Ovary (tissue), 9 donors: ENCODE measurements around the gene ARG1. TPM values are rescaled to one million over a fixed set of nuclear protein-coding genes. Genes with fewer than 3 reads are reported as not detected.

Source experiments
- DNase-seq, 5 donors: peaks; one replicate each; pipeline ENCODE4 v3.0.0-alpha.2; 2019 to 2020
- H3K27ac ChIP-seq, 2 donors: fragments of 200-600 bp; one replicate each; pipeline versions ENCODE4 v1.5.1 to v1.8.0; 2019 to 2022
- H3K27me3 ChIP-seq: fragments of 200-600 bp; one replicate; pipeline ENCODE4 v1.8.0; 2022
- H3K36me3 ChIP-seq: fragments of 200-600 bp; sonication (generic); one replicate; pipeline ENCODE4 v1.5.1; 2019
- H3K4me1 ChIP-seq: one replicate; pipeline ENCODE4 v1.8.1; 2013; ENCODE audit warnings: mild to moderate bottlenecking, moderate library complexity; ENCODE audit not compliant: insufficient read depth
- H3K4me3 ChIP-seq: fragments of 200-600 bp; sonication (generic); one replicate; pipeline ENCODE4 v1.5.1; 2017
- H3K9me3 ChIP-seq, 2 donors: fragments of 200-600 bp in 1 of 2; sonication (generic) in 1 of 2; one replicate each; pipeline versions ENCODE4 v1.5.1 to v1.8.1; 2013 to 2019; ENCODE audit warnings: mild to moderate bottlenecking in 1 of 2, moderate library complexity in 1 of 2
- EP300 ChIP-seq: sonication (generic); formaldehyde crosslinking; IDR thresholded peaks from one replicate; pipeline ENCODE4 v1.6.1; 2017; ENCODE audit warnings: antibody characterized with exemption
- POLR2A ChIP-seq: fragments of 450-650 bp; IDR thresholded peaks from one replicate; pipeline ENCODE4 v1.6.1; 2017; ENCODE audit warnings: antibody characterized with exemption, mild to moderate bottlenecking, moderate library complexity
- WGBS, 3 donors: extraction: QIAGEN DNeasy Blood & Tissue Kit in 1 of 3; methylation state at CpG; one replicate each; pipeline versions ENCODE4 v1.1.5 to v1.1.7; 2013 to 2017; 5-methylcytosine and 5-hydroxymethylcytosine counted together
- intact Hi-C, 4 donors: fragments of 100-400 bp; cut with DNase I; formaldehyde crosslinking; loops; one replicate each; pipeline versions ENCODE4 v1.11.0 to v1.15.1; 2022 to 2023
- polyA plus RNA-seq, 2 donors: library from polyadenylated mRNA; stranded (reverse); fragments of 200-250 nt in 1 of 2; fragments of 350-450 nt in 1 of 2; fragmentation: Illumina TruSeq in 1 of 2; extraction: RNeasy Lipid Tissue Mini Kit (QIAGEN cat#74804) in 1 of 2; gene quantifications; one replicate each; pipeline ENCODE4 v1.2.3, GENCODE V29; 2013 to 2014
- total RNA-seq, 7 donors: library from RNA; depleted of rRNA in 2 of 7; stranded (reverse); fragments of >200 nt in 2 of 7; fragmentation: NEBNext Ultra II Directional in 3 of 7; extraction: Animal tissue kit (Norgen Biotek cat#: 25700) in 3 of 7; gene quantifications; one replicate each; pipeline versions ENCODE4 v1.1.0 to v1.2.4, GENCODE V29; 2016 to 2023
- TF ChIP-seq, protein P1 (sequence below), 3 donors: fragments of 450-650 bp in 2 of 3; fragments of 200-600 bp in 1 of 3; IDR thresholded peaks; one replicate each; pipeline versions ENCODE4 v1.5.1 to v1.8.0; 2016 to 2022; ENCODE audit warnings: antibody characterized with exemption in 3 of 3, mild to moderate bottlenecking in 1 of 3
- donor health status: DM: no; HTN: no; CAD: no; lungs with moderate emphysema.
- donor health status: DM: no; HTN: no; CAD: no.
- donor health status: Bipolar disorder and iron deficiency.
- donor health status: DM: yes; HTN: yes; CAD: no.
- donor health status: DM: no; HTN: no; CAD: no.
- donor health status: DM: yes; HTN: yes; CAD: no.

ARG1 gene
- total and polyA plus RNA-seq, 9 donors: 0.08 to 0.69 (median 0.30) TPM; not detected in 4

DNA sequence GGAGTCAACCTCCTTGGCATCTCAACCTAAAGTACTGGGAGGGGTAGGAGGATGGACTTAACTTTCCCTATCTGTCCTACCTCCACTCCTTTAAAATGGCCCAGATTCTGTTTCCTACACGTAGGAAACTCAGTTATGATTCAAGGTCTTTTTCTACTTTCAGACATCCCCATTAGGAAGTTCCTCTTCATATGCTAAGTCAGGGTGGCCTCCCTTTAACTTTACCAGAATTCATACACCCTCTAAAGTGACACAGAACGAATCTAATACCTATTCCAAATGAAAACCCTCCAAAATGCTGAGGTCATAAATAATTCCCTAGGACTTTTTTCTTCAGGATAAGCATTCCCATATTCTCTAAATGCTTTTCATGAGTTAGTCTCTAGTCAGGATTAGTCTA, 15.6 kb downstream of the ARG1 start:
- H3K36me3 ChIP-seq: no peaks in the 10 kb centered on the region
- WGBS, 3 donors: 67 to 75% (median 71%) methylated on average over 2 of the region's 2 CpGs
- no peak overlapping the region for H3K4me3 ChIP-seq
- TF ChIP-seq, protein P1, sequence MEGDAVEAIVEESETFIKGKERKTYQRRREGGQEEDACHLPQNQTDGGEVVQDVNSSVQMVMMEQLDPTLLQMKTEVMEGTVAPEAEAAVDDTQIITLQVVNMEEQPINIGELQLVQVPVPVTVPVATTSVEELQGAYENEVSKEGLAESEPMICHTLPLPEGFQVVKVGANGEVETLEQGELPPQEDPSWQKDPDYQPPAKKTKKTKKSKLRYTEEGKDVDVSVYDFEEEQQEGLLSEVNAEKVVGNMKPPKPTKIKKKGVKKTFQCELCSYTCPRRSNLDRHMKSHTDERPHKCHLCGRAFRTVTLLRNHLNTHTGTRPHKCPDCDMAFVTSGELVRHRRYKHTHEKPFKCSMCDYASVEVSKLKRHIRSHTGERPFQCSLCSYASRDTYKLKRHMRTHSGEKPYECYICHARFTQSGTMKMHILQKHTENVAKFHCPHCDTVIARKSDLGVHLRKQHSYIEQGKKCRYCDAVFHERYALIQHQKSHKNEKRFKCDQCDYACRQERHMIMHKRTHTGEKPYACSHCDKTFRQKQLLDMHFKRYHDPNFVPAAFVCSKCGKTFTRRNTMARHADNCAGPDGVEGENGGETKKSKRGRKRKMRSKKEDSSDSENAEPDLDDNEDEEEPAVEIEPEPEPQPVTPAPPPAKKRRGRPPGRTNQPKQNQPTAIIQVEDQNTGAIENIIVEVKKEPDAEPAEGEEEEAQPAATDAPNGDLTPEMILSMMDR (IDR thresholded peaks at IDR 0.05): no peak
- TF ChIP-seq POLR2A: no peak
- no peak for TF ChIP-seq EP300
- no peak for DNase-seq
- H3K9me3 ChIP-seq: no peaks in the 10 kb centered on the region
- intact Hi-C loops: no loop called here
- no peaks in the 10 kb centered on the region for H3K27me3 ChIP-seq
- H3K27ac ChIP-seq: no peak overlapping the region
- no peaks in the 10 kb centered on the region for H3K4me1 ChIP-seq

DNA sequence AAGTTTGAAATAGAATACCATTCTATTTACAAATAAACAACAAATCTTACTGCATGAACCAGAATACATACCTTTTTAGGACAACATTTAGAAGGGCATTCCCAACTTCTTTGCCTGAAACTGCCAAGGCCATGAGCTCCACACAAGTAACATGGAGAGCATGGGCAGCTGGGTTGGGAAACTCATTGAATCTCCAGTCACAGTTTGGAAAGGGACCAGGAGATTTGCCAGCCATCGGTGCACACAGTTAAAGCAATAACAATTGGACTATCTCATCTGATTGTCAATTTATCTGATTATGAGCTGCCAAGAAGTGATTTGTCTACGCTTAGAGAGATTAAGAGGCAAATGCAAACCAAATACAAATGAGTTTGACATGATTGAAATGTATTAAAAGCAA, 19.9 kb downstream of the ARG1 start:
- no peak for TF ChIP-seq EP300
- H3K27me3 ChIP-seq: no peaks in the 10 kb centered on the region
- no peak overlapping the region for H3K27ac ChIP-seq
- no peaks in the 10 kb centered on the region for H3K36me3 ChIP-seq
- H3K4me1 ChIP-seq: no peaks in the 10 kb centered on the region
- no peaks in the 10 kb centered on the region for H3K9me3 ChIP-seq
- DNase-seq: no peak
- intact Hi-C loops: no loop called here
- H3K4me3 ChIP-seq: no peak overlapping the region
- 88 to 97% (median 96%) methylated on average over 2 of the region's 2 CpGs for WGBS, 3 donors

DNA sequence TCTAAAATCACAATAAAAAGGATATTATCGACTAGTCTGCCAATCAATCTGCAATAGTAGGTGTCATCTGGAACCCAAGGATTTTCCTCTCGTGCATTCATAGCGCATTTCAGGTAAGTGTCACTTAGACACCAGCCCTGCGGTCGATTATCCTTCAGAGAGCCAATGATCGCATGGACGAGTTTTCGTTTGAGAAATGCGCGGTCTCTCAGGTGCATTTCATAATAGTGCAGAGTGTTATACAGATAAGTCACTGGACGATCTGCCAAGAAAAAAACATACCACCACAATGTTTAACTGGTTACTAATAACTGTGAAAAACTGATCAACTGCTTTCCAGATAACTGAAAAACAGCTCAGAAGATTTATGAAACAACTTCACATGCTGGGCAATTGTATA, 21.0 kb downstream of the ARG1 start:
- WGBS, 3 donors: 92 to 93% (median 93%) methylated on average over 11 of the region's 11 CpGs
- H3K4me3 ChIP-seq: no peak overlapping the region
- H3K27me3 ChIP-seq: no peaks in the 10 kb centered on the region
- DNase-seq: no peak
- intact Hi-C loops: no loop called here
- no peaks in the 10 kb centered on the region for H3K36me3 ChIP-seq
- TF ChIP-seq POLR2A (no peak), EP300 (no peak)
- TF ChIP-seq, protein P1 (IDR thresholded peaks at IDR 0.05): no peak
- H3K4me1 ChIP-seq: no peaks in the 10 kb centered on the region
- H3K27ac ChIP-seq: no peak overlapping the region
- H3K9me3 ChIP-seq: no peaks in the 10 kb centered on the region

DNA sequence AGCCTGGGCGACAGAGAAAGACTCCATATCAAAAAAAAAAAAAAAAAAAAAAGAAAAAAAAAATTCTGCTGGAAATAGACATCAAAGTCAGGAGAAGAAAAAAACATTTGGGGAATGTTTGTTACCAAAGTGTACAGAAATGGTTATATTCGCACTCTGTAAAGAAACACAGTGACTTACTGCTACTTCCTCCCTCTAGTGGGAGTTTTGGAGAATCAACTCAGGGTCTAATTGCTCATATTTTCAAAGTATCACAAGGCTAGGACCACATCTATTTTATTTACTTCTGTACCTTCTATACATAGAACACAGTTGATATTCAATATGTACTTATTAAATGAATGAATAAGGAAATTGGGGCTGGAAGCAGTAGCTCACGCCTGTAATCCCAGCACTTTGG, 24.4 kb downstream of the ARG1 start:
- Histone ChIP-seq H3K27me3 (no peaks in the 10 kb centered on the region), H3K9me3 (no peaks in the 10 kb centered on the region), H3K27ac (no peak overlapping the region), H3K4me3 (no peak overlapping the region), H3K36me3 (no peaks in the 10 kb centered on the region), H3K4me1 (no peaks in the 10 kb centered on the region)
- intact Hi-C loops: no loop called here
- DNase-seq: no peak
- TF ChIP-seq, protein P1 (IDR thresholded peaks at IDR 0.05): peak in 1 of 3 donors; percentile 13
- TF ChIP-seq EP300: no peak
- 85 to 96% (median 93%) methylated on average over 3 of the region's 3 CpGs for WGBS, 3 donors

DNA sequence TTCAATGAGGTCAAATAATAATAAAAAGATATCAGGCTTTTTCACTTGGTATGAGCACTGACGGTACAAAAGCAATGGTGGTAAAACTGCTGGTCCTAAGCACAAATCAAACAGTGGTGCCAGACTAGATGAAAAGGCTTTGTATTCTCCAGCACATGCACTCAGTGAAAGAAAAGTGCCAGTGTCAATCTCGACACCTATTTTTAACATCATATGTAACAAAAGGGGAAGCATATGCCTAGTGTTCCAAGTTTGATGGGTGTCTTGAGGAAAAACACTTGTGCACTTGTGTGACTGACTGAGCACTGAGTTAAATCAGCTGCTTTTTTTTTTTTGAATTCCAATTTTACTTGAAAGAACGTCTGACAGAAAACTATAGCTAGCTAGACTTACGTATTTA, 27.7 kb downstream of the ARG1 start:
- WGBS, 3 donors: 80 to 87% (median 81%) methylated on average over 4 of the region's 4 CpGs
- Histone ChIP-seq H3K36me3 (no peaks in the 10 kb centered on the region), H3K27ac (no peak overlapping the region), H3K27me3 (no peaks in the 10 kb centered on the region), H3K9me3 (no peaks in the 10 kb centered on the region), H3K4me1 (no peaks in the 10 kb centered on the region), H3K4me3 (no peak overlapping the region)
- TF ChIP-seq, protein P1 (IDR thresholded peaks at IDR 0.05): no peak
- no peak for TF ChIP-seq POLR2A
- no peak for TF ChIP-seq EP300
- no peak for DNase-seq
- intact Hi-C loops: no loop called here
